ENCODE measurements around the gene SEZ6. TPM values are rescaled to one million over a fixed set of nuclear protein-coding genes. Genes with fewer than 3 reads are reported as not detected.
A peak's percentile ranks its signal among the peaks of the same experiment; 100 is the strongest.

Gene SEZ6
- total RNA-seq, 4 donors from 2014 or later = 0.42 to 0.83 (median 0.52) TPM; not detected in 1

- no peak overlapping the region for H3K4me3 ChIP-seq
- no peaks in the 10 kb centered on the region for H3K9me3 ChIP-seq
- peak overlapping the region in 2 of 4 donors; percentile 9 to 28 for H3K27ac ChIP-seq (replicated peaks in 1 of 4)
- 67% methylated on average over 1 of the region's 5 CpGs for WGBS
- peaks cover 0 to 3% (median 0%) of the 10 kb centered on the region in 4 donors for H3K27me3 ChIP-seq
- TF ChIP-seq CTCF (IDR thresholded peaks at IDR 0.05) (no peak), POLR2A (IDR thresholded peaks at IDR 0.05; ENCODE audit: low read depth) (no peak), EP300 (IDR thresholded peaks at IDR 0.05) (no peak), POLR2AphosphoS5 (IDR thresholded peaks at IDR 0.05) (no peak)
- peaks cover 0 to 13% (median 2%) of the 10 kb centered on the region in 4 donors for H3K4me1 ChIP-seq
- peaks cover 63 to 100% (median 94%) of the 10 kb centered on the region in 4 donors for H3K36me3 ChIP-seq
- intact Hi-C loops (cut with DNase I) = loop anchor here (5.0 kb wide), 1 partner anchor 155 kb away; no protein-coding TSS in a partner anchor
- no peak for DNase-seq (ENCODE audit: extremely low spot score)
These were observed 88.4 kb downstream of the SEZ6 start for GRCh38 chr17:28917465-28917864.

DNA sequence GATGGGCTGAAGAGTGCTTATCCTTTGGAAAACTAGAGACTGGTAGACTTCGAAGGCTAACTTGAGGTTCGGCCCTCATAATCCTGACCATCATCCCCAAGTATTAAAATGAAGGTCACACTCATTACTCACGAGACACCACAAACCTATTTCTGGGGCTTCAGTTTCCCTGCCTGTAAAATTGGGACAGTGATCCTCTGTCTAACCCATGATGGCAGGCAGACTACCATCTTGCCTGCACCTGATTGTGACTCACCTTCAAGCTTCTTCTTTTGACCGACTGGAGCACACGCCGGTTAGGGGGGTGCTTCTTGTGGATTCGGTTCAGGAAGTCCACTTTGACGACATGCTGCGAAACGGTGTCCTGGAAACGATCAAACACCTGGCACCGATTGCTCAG lies 88.8 kb downstream of the SEZ6 start:
- WGBS = 79% methylated on average over 12 of the region's 12 CpGs
- Histone ChIP-seq H3K4me1 (peaks cover 0 to 13% (median 2%) of the 10 kb centered on the region in 4 donors), H3K36me3 (peaks cover 68 to 100% (median 96%) of the 10 kb centered on the region in 4 donors), H3K27ac (replicated peaks in 1 of 4) (peak overlapping the region in 1 of 4 donors; percentile 28), H3K27me3 (peaks cover 0 to 3% (median 0%) of the 10 kb centered on the region in 4 donors), H3K4me3 (no peak overlapping the region), H3K9me3 (no peaks in the 10 kb centered on the region)
- no peak for DNase-seq (ENCODE audit: extremely low spot score)
- TF ChIP-seq EP300 (IDR thresholded peaks at IDR 0.05) (no peak), CTCF (IDR thresholded peaks at IDR 0.05) (no peak), POLR2AphosphoS5 (IDR thresholded peaks at IDR 0.05) (no peak), POLR2A (IDR thresholded peaks at IDR 0.05; ENCODE audit: low read depth) (no peak)
- intact Hi-C loops (cut with DNase I) = loop anchor here (5.0 kb wide), 1 partner anchor 155 kb away; no protein-coding TSS in a partner anchor

GRCh38 chr17:28916302-28916934 lies 89.4 kb downstream of the SEZ6 start:
- peaks cover 0 to 13% (median 2%) of the 10 kb centered on the region in 4 donors for H3K4me1 ChIP-seq
- intact Hi-C loops (cut with DNase I) = loop anchor here (5.0 kb wide), 1 partner anchor 154 kb away; no protein-coding TSS in a partner anchor
- H3K4me3 ChIP-seq = no peak overlapping the region
- H3K36me3 ChIP-seq = peaks cover 74 to 100% (median 98%) of the 10 kb centered on the region in 4 donors
- no peaks in the 10 kb centered on the region for H3K9me3 ChIP-seq
- H3K27ac ChIP-seq (replicated peaks in 1 of 4) = peak overlapping the region in 1 of 4 donors; percentile 14
- 49% methylated on average over 6 of the region's 6 CpGs for WGBS
- H3K27me3 ChIP-seq = peaks cover 0 to 3% (median 0%) of the 10 kb centered on the region in 4 donors
- DNase-seq (ENCODE audit: extremely low spot score) = no peak
- TF ChIP-seq POLR2A (IDR thresholded peaks at IDR 0.05; ENCODE audit: low read depth) (no peak), POLR2AphosphoS5 (IDR thresholded peaks at IDR 0.05) (peak in 1 of 2 donors; percentile 29), CTCF (IDR thresholded peaks at IDR 0.05) (peak; percentile 62 to 71 (median 64)), EP300 (IDR thresholded peaks at IDR 0.05) (no peak)

GRCh38 chr17:28912938-28913333 lies 92.9 kb downstream of the SEZ6 start:
- H3K27me3 ChIP-seq = peaks cover 0 to 3% (median 0%) of the 10 kb centered on the region in 4 donors
- no peak for TF ChIP-seq EP300 (IDR thresholded peaks at IDR 0.05)
- TF ChIP-seq CTCF (IDR thresholded peaks at IDR 0.05) = no peak
- no peak for TF ChIP-seq POLR2AphosphoS5 (IDR thresholded peaks at IDR 0.05)
- TF ChIP-seq POLR2A (IDR thresholded peaks at IDR 0.05; ENCODE audit: low read depth) = no peak
- H3K9me3 ChIP-seq = no peaks in the 10 kb centered on the region
- peaks cover 12 to 29% (median 17%) of the 10 kb centered on the region in 4 donors for H3K4me1 ChIP-seq
- intact Hi-C loops (cut with DNase I) = loop anchor here (5.0 kb wide), 2 partner anchors 34 to 266 kb away; partner anchors contain the start of gene BLTP2
- peaks cover 68 to 100% (median 94%) of the 10 kb centered on the region in 4 donors for H3K36me3 ChIP-seq
- DNase-seq (ENCODE audit: extremely low spot score) = no peak
- 94% methylated on average over 6 of the region's 6 CpGs for WGBS
- no peak overlapping the region for H3K4me3 ChIP-seq
- H3K27ac ChIP-seq (replicated peaks in 1 of 4) = no peak overlapping the region

Data from esophagus muscularis mucosa (tissue), 4 donors.